RPMI8226 (cell line): ENCODE data around the gene C16orf78.
A peak's percentile ranks its signal among the peaks of the same experiment; 100 is the strongest.

Source experiments
- DNase-seq: peaks from one replicate; pipeline ENCODE4 v3.0.0-alpha.2; 2015

C16orf78 gene, protein sequence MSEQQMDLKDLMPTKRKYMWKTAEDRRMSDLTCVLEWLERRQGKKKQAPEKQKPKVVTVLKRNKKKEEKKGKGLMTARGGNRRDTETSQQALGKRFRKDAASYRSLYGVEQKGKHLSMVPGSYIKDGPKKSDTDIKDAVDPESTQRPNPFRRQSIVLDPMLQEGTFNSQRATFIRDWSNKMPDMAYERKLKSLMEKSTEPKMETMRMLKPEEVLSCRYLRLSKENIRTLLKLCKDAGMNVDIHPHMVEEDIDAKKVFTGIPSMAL

DNA sequence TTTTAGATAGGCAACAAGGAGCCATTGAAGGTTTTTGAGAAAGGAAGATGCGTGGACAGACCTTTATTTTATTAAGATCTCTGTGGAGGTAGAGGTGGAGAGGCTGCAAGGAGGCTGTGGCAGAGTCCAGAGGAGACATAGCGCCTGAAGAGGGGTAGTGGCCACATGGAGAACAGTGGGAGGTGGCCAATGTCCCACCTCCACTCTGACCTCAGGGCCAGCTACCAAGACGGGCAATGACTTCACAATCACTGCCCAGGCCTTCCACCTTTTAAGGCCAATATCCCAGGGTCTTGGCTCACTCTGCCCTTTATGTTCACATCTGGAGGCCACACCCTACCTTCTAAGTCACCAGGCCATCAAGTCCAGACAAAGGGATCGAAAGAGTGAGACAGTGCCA, at the start of gene C16orf78:
Gene C16orf78, plus strand, starts transcription at position 301 of the 400 bp plus-strand sequence. CDS start 136 bp downstream, outside the sequence.
- DNase-seq = no peak

DNA sequence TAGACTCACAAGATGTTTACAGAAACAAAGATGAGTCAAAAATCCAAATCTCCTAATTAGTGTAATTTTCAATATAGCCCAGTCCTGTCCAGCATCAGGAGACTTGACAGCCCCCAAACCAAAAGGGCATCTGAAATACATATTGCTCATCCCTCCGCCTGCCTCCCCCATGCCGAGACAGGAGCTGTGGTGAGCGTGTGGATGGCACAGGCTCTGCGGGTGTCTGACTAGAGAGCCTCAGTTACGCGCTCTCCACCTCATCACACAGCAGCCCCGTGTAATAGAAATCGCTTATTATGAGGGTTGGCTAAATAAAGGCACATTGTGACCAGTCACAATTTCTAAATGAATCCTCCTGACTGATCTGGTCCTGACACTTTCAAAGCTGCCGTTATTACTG, 48.9 kb upstream of the C16orf78 start:
- no peak for DNase-seq

DNA sequence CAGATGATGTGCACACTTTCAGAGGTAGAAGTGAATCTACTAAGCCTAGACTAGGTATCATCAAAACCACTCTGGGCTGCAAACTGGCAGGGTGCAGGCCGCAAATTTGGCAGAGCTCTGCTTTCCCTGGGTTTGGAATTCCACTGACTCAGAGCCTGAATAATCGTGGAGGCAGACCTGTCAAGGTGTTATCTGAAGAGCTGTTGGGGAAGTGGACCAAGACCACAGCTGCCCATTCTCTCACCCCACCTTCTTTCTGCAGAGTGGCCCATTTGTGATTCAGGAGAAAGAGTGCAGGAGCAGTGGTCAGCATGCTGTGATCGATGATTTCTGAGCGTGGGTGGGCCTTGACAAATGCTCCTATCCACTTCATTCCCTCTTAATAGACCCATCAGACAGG, 46.1 kb upstream of the C16orf78 start:
- no peak for DNase-seq

DNA sequence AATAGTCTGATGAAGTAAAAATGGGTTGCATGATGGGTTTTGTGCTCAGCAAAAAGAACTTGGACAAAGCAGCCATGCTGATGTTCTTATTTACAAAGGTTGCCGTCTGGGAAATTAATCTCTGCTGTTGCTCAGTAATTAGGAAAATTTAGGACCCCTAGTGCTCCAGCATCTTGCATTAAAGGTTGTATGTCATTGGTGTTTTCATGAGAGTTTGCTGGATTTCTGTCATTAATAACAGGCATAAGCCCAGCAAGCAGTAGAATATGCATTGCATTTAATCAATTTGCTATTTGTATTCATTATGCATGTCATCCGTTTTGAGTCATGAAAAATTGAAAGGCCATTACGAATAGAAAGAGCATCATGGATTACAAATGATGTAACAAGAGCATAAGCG, 45.3 kb upstream of the C16orf78 start:
- no peak for DNase-seq

DNA sequence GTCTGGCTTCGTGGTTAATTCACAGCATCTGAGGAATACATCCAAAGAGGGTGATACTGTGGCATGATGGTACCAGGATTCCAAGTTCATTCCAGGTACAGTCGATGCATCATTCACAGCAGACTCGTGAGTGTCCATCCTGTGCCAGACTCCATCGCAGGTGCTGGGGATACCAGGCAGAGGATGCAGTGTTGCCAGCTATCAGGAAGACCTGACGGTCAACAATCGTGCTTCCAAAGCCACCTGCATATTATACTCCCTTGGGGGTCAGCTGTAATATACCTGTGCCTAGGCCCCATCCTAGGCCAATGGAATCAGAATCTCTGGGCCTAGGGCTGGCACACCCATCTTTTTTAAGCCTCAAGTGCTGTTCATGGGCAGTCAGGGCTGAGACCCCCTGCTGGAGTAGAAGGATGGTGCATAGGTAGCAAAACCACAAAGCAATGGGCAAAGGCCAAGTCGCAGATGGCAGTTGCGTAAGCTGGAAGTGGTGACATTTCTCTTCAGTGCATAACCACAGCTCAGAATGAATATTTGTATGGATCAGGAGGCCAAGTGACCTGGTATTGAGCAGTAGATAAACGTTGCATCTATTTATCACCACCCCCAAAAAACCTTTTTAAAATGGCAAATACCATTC, 42.9 kb upstream of the C16orf78 start:
- no peak for DNase-seq

DNA sequence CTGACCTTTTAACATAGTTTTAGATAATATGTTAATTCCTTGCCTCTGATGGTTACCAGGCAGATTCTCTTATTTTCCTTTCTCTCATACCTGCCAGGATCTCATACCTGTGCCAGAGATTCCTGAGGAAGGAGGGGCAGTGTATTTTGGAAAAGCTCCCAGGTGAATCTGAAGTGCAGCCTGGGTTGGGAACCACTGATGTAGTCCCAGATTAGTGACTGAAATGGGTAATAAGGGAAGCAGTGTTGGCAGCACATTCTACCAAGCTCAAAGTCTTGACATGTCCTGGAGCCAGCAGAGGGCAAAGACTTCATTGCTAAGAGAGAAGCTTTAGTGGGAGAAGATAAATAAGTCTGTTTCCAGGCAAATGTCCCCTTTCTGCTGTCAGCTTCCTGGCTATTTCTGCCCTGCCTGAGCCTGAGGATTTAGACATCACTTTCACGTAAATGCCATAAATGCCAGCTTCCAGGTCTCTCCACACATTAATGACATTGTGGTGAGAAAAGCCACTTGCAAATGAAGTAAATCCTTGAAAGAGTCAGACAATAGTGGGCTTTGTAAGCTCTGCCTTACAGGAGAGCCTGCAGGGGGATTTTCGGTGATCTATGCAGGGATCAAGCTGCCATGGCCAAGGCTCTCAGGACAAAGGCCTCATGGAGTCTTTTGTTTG, 40.9 kb upstream of the C16orf78 start:
- DNase-seq = no peak

DNA sequence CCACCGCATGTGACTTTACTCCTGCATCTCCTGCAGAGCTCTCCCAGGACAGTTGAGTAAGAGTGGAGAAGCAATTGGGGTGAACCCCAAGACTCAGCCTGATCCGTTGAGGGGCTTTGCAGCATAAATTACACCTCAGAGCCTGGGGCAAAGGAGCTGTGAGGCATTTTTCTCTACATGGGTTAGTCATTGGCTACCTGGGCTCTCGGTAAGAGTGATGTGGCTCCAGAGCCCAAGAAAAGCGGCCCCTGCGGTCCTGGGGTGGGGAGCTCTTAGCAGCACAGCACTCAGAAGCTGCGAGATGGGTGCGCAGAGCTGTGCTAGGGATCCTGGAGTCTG, 40.4 kb upstream of the C16orf78 start:
- no peak for DNase-seq

DNA sequence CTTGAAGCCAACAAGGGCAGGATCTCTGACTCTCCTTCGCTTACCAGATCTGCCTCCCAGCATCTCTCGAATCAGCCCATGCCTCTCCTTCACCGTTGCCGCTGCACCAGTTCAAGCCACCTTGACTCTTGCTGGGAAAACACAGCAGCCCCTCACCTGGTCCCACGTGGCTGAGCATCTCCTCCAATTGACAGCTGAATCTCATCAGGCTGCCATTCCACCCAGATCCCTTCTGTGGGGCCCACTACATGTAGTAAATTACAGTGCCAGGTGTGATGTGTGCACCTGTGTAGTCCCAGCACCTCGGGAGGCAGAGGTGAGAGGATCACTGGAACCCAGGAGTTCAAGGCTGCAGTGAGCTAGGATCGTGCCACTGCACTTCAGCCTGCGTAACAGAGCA, 37.8 kb upstream of the C16orf78 start:
- DNase-seq = no peak

DNA sequence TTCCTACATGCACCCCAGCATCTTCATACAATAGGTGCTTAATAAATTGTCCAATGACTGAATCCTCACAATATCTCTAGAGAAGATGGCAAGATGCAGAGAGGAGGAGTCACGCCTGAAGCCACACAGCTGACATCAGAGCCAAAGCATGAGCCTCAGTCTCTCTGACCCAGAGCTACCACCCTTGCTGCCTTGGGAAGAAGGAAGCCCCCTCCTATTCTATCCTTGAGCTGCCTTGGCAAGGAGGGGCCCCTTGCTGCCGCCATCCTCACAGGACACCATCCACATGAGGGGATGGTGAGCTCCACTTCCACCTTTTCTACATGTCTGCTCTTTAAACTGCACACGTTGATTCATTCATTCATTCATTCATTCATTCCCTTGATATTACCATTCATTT, 37.0 kb upstream of the C16orf78 start:
- no peak for DNase-seq

DNA sequence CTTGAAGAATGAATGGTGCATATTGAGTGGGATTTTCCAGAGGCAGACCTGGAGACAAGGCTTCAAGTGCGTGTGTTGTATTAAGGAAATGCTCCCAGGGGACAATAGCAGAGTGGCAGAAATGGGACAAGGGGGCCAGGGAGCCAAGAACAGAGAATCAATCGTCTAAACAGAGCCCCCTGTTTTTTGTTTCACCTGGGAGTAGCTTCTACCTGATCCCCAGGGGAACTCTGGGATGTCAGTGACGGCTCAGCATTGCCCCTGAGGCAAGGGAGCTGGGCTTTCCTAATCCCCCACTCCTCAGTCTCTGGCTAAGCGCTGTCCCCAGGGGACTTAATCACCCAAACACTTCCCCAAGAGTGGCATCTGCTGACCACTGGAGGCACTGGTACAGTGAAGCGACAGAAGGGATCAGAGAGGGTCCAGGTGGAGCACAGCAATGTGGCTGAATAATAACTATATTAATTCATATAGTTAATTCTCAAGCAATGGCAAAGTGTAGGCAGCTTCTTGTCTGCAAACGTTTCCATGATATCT, 35.7 kb upstream of the C16orf78 start:
- no peak for DNase-seq

DNA sequence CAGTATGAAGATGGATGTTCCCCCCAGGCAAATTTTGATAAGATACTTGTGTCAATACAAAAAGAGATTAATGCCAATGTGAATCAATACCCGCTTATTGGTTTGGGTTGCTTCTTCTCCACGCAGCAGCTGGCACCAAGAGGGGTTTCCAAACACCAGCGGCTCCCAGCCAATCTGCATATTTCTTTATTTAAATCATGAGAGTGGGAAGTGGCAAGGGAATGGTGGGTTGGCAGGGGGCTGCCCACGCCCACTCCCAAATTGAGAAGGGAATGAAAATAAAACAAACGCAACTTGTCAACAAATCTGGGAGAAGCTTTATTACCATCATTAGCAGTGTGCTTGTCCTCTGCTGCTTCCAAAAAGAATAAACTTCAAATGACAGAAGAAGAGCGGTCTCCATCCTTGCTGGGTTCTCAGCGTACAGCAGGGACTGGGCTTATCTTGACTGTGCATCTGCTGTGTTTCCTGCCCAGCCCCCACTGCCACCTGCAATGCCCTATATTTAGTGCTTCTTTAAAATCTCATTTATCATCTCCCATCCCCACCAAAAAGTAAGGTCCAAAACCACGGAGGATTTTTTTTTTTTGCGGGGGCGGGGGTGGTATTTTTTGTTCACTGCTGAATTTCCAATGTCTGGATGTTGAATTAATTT, 34.9 kb upstream of the C16orf78 start:
- DNase-seq = no peak

DNA sequence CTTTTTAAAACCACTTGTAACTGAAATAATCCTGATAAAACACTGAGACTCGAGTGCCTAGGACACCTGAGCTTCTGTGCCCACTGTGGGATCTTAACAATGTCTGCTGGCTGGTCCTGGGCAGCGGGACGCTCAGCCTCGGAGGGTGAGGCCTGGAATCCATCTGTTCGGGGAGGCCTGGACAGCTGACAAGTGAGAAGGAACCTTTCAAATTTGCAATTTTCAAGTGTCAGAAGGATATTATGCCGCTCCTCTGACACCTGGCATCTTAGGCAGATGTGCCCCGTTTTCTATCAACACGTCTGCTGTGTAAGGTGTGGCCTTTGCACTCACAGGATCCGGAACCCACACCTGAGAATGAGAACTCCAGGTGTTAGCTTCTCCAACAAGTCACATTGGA, 33.1 kb upstream of the C16orf78 start:
- no peak for DNase-seq

DNA sequence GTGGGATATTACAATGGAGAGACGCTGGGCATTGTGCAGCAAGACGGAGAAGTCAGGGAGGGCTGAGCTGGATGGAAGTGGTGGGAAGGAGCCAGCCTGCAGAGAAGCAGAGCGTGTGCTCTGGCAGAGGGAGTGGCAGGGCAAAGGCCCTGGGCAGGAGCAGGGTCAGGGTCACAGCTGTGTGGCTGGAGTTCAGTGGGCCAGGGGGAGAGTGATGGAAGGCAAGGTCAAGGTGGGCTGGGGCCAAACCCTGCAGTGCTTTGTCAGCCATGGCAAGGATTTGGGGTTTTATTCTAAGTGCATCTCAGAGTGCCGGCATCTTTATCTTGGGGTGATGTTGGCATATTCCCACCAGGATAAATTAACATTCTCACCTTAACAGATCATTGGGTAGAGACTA, 31.9 kb upstream of the C16orf78 start:
- DNase-seq = no peak

DNA sequence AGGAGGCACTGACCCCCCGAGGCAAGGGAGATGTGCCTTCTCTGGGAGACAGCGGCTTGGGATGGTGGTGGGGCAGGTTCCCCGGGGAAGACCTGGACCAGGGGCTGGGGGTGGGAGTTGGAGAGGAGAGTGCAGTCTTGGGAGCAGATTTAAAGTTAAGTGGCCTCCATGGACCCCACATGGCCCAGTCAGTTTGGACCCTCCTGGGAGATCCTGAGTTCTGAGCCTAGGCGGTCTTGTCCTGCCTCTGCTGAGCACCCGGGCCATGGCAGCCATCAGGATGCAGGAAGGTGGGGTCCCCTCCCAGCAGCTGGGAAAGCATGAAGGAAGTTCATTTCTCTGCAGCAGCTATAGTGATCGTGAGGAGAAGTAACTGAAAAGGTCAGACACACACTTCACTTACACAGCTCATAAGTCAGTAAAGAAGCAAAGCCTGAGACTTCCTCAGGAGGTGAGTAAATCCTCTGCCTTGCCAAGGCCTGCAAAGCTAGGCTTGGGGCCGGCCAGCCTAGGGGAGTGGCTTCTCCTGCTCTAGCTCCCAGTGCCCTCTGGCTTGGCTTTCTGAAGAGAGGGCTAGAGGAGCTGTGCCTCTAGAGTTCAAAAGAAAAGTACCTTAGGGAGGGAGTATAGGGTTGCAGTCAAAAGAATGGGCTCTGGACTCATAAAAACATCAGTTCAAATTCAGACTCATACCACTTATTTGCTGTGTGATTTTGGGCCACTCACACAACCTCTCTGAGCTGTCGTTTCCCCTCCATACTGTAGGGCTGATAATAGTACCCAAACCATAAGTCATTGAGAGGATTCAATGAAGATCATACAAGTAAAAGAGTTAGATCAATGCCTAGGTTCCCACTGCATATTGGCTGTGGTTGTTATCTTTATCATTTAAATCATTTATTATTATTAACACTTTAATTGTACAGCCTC, 31.0 kb upstream of the C16orf78 start:
- DNase-seq = no peak

DNA sequence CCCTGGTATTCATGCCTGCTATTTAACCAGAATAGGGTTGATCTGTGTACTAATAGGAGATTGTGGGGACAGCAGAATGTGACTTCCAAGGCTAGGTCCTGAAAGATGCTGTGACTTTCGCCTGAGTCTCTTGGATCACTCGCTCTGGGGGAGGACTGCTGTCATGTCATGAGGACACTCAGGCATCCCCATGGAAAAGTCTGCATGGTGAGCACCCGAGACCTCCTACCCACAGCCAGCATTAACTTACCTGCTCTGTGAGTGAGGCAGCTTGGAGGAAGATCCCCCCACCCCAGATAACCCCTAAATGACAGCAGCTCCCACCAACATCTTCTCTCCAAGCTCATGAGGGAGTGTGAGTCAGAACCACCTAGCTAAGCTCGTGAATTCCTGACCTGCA, 30.3 kb upstream of the C16orf78 start:
- DNase-seq = no peak

DNA sequence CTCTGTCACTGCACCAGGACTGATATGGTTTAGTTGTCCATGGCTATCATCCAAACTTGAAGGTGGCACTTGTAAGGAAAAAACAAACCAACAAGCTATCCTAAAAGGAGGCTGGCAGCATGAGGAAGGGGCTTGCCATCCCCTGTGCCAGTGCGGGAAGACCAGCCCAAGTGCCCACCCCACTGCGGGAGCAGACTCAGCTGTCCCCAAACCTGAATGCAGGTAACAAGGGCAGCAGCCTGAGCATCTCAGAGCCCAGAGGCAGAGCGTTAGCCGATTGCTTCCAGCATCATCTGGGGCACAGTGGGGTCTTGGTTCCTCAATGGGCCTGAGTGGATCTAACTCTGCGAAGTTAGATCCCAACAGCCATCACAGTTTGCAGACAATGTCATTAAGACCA, 29.2 kb upstream of the C16orf78 start:
- no peak for DNase-seq

DNA sequence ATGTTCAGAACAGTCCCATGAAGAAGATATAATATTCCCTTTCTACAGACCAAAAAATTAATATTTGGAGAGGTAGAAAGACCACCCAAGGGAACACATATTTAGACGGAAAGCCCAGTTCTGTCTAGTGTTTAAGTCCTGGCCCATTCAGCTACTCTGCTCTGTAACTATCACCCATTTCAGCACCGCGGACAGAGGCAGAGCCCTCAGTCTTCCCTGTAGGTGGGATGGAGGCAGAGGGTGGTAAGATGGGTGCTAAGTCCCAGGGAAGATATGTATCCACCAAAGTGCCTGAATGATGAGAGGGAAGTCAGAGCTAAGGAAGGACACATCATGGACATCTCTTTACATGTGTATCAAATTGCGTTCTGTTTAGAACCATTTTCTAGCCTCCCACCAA, 27.8 kb upstream of the C16orf78 start:
- peak; percentile 66 for DNase-seq

DNA sequence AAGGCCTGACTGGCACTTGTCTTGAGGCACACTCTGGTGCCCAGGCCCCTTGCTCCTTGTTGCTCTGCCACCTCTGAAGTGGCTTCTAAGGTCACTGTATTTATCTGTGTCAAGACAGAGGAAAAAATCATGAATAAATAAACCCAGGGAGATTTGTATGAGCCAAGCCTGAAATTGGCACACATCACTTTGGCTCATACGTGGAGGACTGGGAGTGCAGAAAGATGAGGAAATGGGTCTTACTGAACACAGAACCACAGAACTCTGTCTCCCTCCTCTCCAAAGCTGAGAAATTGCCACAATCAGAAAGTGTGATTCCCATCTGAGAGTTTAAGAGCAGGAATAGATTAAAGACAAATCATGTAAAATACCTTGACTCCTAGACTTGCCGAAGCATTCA, 27.1 kb upstream of the C16orf78 start:
- DNase-seq = no peak

DNA sequence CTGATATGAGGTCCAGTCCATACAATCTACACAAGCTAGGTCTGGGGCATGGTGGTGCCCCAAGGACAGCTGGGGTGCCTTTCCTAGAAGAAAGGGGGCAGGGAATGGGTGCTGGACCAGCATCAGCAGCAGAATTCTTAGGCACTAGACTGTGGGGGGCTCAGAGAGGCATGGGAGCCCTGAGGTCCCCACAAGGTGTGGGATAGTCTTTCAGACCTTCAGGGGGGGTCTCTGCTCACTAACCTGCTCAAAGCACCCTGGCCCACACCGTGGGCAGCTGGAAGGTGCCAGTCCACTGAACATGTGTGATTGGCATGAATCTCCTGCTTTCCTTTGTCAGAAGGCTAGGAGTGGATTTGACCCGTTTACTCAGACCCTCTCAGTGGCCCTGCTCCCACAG, 26.1 kb upstream of the C16orf78 start:
- no peak for DNase-seq

DNA sequence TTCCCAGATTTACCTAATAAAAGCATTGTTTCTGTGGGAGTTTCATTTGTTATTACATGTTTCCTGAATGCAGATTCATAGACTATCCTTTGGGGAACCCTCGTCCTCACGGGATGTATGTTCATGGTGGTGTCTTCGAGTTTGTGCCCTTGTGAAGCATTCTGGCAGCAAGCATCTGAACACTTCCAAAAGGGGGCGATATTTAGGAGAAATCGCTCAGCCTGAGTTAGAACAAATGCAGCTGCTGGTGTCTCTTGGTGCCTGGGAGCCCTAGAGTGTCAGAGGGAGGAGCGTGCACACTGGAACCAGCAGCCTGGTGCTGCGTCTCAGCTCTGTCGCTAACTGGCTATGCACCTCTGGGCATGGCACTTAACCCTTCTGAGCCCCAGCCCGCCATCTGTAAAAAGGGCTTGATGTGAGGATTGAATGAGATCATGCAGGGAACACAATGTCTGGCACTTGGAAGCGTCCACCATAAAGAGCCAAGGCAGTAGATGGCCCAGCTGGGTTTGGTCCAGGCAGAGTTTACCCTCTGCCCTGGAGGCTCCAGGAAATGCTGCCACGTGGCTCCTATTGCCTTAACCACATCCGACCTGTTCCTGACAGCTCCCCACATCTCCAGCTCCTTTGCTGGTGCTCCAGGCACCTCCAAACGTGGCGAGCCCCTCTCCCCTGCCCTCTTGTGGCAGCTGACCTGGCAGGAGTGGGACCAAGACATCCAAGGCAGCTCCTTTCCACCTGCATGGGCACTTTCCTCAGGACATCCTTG, 25.0 kb upstream of the C16orf78 start:
- DNase-seq = peak; percentile 29

DNA sequence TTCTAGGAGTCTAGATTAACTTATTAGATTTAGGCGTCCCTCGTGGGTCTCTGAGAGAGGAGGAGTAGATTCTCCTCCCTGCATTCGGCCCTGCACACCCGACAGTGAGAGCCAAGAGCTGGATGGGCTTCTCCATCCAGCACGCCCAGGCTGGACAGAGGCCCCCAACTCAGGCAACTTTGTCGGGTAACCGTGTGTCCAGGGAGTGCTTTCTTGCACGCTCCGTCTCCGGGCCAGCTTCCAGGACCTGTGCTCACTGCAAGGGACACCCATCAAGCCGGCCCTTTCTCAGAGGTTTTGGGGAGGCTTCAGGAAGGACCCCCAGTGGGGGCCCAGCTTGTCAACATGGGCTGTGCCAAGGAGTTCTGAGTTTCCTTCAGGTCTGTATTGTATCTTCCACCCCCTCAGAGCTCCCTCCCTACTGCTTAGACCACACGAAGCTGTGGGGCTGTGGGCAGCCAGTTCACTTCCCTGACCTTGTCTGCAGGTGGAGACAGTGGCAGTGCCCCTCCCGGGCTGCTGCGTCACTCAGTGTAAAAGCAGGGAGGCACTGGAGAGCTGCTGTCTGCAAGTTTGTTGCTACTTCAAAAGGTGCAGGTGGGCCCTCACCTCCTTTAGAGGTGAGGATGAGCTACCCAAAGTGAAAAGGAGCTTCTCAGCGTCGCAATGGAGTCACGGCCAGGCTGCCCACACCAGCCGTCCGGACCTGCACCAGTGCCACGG, 24.0 kb upstream of the C16orf78 start:
- DNase-seq = no peak
